AG08395 (cell line): ENCODE results near the gene PTPN2.

Experiments used
- DNase-seq: peaks from one replicate; pipeline ENCODE4 v3.0.0; 2012; ENCODE audit warnings: mixed read lengths, low spot score

The PTPN2 gene

GRCh38 chr18:12857991-12858544, 26.0 kb downstream of the PTPN2 start:
- no peak for DNase-seq

GRCh38 chr18:12857215-12857905, 26.7 kb downstream of the PTPN2 start:
- no peak for DNase-seq

GRCh38 chr18:12855916-12856315, 28.1 kb downstream of the PTPN2 start:
- DNase-seq = no peak

- no peak for DNase-seq
These were observed 31.3 kb downstream of the PTPN2 start for GRCh38 chr18:12852566-12853315.

GRCh38 chr18:12851716-12852115, 32.3 kb downstream of the PTPN2 start:
- DNase-seq = no peak

GRCh38 chr18:12849548-12849947, 34.5 kb downstream of the PTPN2 start:
- no peak for DNase-seq

GRCh38 chr18:12848405-12848804, 35.6 kb downstream of the PTPN2 start:
- no peak for DNase-seq

GRCh38 chr18:12844391-12844790, 39.6 kb downstream of the PTPN2 start:
- no peak for DNase-seq

GRCh38 chr18:12843420-12844350, 40.4 kb downstream of the PTPN2 start:
- no peak for DNase-seq

- no peak for DNase-seq
These were observed 41.3 kb downstream of the PTPN2 start for GRCh38 chr18:12842459-12843380.

- DNase-seq = no peak
These were observed 43.0 kb downstream of the PTPN2 start for GRCh38 chr18:12841070-12841469.

GRCh38 chr18:12840382-12840781, 43.7 kb downstream of the PTPN2 start:
- no peak for DNase-seq

GRCh38 chr18:12839526-12840196, 44.4 kb downstream of the PTPN2 start:
- peak; percentile 15 for DNase-seq

- DNase-seq = no peak
These were observed 44.9 kb downstream of the PTPN2 start for GRCh38 chr18:12839057-12839525.

GRCh38 chr18:12838178-12838634, 45.8 kb downstream of the PTPN2 start:
- DNase-seq = peak; percentile 90

- no peak for DNase-seq
These were observed 46.3 kb downstream of the PTPN2 start for GRCh38 chr18:12837747-12838146.

- DNase-seq = no peak
These were observed 47.5 kb downstream of the PTPN2 start for GRCh38 chr18:12836551-12836950.

GRCh38 chr18:12828116-12829051, 55.7 kb downstream of the PTPN2 start:
- no peak for DNase-seq

- DNase-seq = no peak
These were observed 56.4 kb downstream of the PTPN2 start for GRCh38 chr18:12827588-12827987.
